ENCODE data around the gene ETS1.

DNA sequence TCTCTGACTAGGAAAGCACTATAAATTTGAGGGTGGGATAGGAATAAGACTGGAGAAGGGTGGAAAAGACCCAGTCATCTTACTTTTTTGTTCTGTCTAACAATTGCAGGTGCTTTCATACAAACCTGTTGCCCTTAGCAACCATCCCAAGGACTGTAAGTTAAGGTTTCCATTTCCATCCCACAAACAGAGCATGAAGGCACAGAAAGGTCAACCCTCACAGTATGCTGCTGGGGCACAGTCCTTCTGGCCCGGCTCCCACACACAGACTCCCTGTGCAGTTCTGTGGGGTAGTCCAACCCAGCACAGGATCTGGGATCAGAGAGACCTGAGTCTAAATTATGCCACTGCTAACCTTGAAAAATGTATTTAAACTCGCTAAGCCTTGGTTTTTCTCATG lies 38.4 kb upstream of the ETS1 start:
- TF ChIP-seq EZH2 (IDR thresholded peaks at IDR 0.05; ENCODE audit: borderline replicate concordance, low read length): no peak
- TF ChIP-seq, protein P1, sequence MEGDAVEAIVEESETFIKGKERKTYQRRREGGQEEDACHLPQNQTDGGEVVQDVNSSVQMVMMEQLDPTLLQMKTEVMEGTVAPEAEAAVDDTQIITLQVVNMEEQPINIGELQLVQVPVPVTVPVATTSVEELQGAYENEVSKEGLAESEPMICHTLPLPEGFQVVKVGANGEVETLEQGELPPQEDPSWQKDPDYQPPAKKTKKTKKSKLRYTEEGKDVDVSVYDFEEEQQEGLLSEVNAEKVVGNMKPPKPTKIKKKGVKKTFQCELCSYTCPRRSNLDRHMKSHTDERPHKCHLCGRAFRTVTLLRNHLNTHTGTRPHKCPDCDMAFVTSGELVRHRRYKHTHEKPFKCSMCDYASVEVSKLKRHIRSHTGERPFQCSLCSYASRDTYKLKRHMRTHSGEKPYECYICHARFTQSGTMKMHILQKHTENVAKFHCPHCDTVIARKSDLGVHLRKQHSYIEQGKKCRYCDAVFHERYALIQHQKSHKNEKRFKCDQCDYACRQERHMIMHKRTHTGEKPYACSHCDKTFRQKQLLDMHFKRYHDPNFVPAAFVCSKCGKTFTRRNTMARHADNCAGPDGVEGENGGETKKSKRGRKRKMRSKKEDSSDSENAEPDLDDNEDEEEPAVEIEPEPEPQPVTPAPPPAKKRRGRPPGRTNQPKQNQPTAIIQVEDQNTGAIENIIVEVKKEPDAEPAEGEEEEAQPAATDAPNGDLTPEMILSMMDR (conservative IDR thresholded peaks at IDR 0.05 in 1 of 2, IDR thresholded peaks at IDR 0.05 in 1 of 2; ENCODE audit: extremely low read depth in 1 of 2, insufficient read depth in 1 of 2, low read depth in 1 of 2, low read length in 2 of 2): no peak

Data from mammary epithelial cell (primary cell).